ENCODE measurements around the gene ITCH.
"Not testable (repeated sequence)": the region's sequence is repeated elsewhere in the genome, so short reads cannot be mapped to it uniquely, and the experiment has no call there.

Gene ITCH

DNA sequence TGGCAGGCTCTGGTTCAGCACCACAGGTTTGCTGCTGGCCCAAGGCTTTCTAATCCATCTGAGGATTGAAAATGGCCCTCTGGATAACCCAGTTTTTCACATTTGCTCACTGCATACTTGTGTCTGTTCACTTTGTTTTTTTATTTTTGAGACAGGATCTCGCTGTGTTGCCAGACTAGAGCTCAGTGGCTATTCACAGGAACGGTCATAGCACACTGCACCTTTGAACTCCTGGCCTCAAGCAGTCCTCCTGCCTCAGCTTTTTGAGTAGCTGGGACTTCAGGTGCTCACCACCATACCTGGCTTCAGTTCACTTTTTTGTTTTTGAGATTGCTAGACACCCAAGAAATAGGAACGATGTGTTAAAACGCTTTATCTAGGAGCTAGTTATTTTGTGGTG, 57.9 kb downstream of the ITCH start:
- no peak for DNase-seq

DNA sequence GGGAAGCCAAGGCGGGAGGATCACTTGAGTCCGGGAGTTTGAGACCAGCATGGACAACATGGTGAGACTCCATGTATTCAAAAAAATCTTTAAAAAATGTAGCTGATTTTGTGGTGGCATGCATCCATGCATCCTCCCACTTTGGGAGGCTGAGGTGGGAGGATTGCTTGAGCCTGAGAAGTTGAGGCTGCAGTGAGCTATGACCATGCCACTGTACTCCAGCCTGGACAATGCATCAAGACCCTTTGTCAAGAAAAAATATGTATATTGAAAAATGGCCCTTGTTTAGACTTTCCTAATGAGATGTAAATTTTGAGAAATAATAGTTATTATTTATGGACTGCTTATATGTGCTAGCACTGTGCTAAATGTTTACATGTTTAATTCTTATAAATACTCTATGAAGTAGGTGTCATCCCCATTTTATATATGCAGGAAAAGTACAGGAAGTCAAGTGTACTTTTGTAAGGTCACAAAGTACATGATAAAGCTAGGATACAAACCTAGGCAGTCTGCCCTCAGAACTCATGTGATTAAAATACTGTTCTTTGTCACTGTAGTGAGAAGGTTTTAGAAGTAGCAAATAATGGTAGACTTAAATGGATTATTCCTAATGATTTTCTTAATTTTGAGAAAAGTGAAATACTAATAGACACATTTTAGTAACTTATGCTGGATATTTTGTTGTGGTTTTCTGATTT, 58.8 kb downstream of the ITCH start:
- no peak for DNase-seq

DNA sequence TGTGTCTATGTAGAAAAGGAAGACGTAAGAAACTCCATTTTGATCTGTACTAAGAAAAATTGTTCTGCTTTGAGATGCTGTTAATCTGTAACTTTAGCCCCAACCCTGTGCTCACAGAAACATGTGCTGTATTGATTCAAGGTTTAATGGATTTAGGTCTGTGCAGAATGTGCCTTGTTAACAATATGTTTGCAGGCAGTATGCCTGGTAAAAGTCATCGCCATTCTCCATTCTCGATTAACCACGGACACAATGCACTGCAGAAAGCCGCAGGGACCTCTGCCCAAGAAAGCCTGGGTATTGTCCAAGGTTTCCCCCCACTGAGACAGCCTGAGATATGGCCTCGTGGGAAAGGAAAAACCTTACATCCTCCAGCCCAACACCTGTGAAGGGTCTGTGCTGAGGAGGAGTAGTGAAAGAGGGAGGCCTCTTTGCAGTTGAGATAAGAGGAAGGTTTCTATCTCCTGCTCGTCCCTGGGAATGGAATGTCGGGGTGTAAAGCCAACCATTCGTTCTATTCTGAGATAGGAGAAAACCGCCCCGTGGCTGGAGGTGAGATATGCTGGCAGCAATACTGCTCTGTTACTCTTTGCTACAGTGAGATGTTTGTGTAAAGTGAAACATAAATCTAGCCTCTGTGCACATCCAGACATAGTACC, 62.1 kb downstream of the ITCH start:
- DNase-seq, result not testable (repeated sequence)

DNA sequence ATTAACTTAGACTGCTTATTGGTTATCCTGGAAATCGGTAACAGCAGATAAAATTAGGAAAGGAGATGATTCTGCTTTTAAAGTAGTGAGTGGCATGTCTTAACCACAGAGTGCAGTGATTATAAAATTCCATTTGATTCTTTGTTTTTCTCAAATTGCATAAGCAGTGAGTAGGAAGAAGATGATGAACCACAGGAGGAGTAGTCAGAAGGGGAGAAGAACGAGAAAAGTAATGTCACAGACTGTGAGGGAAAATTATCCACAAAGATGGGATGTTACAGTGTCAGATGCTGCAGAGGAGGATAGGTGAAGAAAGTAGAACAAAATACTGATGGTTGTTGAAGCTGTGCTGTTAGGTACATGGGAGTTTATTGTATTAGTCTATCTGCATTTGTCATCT, 63.0 kb downstream of the ITCH start:
- DNase-seq, result peak in 2 of 4 experiments; percentile 8 to 9

DNA sequence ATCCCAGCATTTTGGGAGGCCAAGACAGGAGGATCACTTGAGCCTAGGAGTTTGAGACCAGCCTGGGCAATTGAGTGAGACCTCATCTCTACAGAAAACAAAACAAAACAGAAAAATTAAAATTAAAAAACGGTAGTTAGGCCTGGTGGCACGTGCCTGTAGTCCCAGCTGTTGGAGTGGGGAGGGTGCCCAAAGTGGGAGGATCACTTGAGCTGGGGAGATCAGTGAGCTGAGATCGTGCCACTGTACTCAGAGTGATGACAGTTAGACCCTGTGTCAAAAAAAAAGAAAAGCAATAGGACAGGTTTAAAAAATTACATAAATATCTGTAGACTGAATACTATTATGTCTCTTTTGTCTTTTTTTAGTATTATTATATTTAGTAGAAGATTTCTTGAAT, 64.3 kb downstream of the ITCH start:
- no peak for DNase-seq

DNA sequence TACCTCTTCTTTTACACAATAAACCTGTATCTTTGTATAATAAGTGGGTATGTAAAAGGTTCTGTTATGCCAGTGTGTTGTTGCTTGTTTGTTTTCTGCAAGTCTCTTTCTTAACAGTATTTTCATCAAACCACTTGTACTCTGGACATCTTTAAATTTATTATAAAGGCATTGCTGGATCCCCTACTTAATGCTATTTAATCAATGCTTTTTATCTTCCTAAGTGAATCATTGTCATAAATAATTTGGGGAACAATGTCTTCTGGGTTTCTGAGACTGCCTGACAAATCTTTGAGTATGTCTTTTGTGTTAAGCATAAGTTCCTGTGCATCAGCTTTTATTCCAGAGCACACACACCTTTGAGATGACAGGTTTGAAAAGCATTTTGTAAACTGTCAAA, 64.7 kb downstream of the ITCH start:
- no peak for DNase-seq

DNA sequence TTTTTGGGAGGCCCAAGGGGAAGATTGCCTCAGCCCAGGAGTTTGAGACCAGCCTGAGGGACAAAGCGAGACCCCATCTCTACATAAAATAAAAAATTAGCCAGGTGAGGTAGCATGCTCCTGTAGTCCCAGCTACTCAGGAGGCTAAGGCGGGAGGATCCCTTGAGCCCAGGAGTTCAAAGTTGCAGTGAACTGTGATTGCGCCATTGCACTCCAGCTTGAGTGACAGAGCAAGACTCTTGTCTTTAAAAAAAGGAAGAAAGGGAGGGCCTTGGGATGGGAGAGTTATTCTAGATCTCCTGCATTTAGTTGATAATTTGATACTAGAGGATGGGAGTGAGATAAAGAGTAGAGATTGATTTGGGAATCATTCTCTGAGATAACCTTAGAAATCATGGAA, 68.1 kb downstream of the ITCH start:
- DNase-seq, result peak in 3 of 4 experiments; percentile 26 to 35 (median 30)

DNA sequence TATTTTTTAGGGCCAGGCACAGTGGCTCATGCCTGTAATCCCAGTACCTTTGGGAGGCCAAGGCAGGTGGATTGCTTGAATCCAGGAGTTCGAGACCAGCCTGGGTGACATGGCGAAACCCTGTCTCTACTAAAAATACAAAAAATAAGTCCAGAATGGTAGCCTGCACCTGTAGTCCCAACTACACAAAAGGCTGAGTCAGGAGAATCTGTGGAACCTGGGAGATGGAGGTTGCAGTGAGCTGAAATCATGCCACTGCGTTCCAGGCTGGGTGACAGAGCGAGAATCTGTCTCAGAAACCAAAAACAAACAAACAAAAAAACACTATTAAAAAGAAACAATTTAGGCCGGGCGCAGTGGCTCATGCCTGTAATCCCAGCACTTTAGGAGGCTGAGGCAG, 69.6 kb downstream of the ITCH start:
- DNase-seq, result not testable (repeated sequence)

DNA sequence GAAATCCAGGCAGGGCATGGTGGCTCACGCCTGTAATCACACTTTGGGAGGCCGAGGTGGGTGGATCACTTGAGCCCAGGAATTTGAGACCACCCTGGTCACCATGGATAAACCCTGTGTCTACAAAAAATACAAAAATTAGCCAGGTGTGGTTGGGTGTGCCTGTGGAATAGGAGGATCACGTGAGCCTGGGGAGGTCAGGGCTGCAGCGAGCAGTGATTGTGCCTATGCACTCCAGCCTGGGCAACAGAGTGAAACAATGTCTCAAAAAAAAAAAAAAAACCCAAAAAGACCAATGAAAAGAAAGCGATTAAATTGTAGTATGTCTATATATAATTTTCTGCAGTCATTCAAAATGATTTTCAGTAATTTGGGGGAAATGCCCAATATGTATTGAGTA, 70.3 kb downstream of the ITCH start:
- DNase-seq, result no peak

DNA sequence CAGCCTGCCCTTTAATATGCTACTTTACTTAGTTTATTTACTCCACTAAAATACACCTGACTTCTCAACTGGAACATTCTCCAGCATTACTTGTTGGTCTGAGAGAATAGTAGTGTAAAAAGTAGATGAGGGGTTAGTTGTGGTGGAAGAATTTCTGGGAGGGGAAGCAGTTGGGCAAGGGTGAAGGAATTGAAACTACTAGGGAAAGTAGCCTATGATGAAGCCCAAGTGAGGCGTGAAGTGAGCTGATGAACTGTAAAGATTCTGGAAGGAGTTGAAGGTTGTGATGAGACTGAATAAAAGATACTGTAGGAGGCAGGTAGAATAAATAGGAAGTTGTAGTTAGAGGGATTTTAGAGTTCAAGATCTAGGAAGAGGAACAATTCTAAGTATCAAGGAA, 72.5 kb downstream of the ITCH start:
- DNase-seq, result peak in 2 of 4 experiments; percentile 5 to 30

DNA sequence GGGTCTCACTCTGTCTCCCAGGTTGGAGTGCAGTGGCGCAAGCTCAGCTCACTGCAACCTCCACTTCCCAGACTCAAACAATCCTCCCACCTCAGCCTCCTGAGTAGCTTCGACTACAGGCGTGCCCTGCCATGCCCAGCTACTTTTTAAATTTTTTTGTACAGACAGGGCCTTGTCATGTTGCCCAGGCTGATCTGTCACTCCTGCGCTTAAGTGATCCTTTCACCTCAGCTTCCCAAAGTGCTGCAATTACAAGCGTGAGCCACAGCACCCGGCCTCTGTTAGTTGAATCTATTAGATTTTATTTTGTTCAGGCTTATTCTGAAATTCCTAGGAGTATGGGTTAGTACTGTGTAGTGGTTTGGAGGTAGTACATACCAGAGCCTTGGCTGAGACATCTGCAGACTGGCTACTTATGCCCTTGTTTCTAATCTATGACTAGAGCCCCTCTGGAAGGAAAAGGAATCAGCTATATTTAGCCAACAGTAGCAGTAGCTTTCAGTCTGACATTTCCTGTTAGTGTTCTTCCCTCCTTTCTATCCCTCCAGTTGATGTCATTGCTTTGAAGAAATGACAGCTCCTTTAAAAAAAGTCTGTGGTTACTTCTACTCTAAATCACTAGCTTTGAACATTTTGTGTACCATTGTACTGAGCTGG, 74.4 kb downstream of the ITCH start:
- DNase-seq, result no peak

DNA sequence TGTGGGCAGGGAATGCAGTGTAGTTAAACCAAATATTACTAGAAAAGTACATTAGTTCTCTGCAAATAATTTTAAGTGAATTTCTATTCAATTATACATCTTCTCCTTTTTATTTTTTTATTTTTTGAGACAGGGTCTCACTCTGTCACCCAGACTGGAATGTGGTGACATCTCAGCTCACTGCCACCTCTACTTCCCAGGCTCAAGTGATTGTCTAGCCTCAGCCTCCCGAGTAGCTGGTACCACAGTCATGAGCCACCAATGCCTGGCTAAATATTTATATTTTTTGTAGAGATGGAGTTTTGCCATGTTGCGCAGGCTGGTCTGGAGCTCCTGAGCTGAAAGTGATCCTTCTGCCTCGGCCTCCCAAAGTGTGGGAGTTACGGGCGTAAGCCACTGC, 76.1 kb downstream of the ITCH start:
- no peak for DNase-seq

DNA sequence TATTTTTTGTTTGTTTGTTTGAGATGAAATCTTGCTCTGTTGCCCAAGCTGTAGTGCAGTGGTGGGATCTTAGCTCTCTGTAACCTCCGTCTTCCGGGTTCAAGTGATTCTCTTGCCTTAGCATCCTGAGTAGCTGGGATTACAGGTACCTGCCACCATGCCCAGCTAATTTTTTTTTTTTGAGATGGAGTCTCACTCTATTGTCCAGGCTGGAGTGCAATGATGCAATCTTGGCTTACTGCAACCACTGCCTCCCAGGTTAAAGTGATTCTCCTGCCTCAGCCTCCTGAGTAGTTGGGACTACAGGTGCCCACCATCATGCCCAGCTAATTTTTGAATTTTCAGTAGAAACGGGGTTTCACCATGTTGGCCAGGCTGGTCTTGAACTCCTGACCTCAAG, 78.3 kb downstream of the ITCH start:
- DNase-seq, result not testable (repeated sequence)

DNA sequence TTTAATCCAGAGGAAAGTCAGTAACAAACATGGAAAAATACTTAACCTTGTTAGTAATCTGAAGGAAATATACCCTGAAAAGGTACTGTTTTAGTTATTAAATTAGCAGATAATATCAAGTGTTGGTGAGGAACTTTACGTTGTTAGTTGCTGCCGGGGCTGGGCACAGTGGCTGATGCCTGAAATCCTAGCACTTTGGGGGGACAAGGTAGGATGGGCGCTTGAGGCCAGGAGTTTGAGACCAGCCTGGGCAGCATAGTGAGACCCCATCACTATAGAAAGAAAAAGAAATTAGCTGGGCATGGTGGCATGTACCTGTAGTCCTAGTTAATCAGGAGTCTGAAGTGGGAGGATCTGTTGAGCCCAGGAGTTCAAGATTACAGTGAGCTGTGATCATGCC, 80.5 kb downstream of the ITCH start:
- no peak for DNase-seq

DNA sequence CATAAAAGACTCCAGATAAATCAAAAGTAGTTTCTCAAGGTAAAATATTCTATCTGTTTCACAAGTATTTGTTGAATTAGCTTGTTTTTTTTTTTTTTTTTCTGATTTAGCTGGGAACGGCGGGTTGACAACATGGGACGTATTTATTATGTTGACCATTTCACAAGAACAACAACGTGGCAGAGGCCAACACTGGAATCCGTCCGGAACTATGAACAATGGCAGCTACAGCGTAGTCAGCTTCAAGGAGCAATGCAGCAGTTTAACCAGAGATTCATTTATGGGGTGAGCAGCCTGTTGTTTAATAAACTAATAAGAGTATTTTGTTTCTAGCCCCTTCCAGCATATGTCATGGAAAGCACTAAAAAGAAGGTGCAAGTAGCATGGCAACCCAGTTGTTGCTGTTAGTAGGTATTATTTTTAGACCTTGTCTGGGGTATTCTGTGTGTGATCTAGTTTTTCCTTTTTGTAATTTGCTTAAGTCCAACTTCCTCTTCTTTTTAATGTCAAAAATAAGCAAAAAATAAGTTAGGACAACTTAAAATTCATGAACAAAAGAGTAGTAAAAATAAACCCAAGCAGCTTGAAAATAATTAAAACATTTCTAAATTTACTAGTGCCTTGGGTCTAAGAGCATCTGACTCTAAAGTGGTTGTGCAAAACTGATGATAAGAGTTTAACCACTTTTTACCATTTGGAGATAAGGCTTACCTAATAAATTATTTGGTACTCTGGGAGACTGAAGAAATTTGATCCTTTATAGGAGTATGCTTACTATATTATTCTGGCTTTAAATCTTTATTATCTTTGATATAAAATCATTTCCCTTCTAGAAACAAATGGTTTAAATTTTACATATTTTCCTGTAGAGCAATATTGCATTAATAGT, 82.3 kb downstream of the ITCH start:
- DNase-seq, result peak in 1 of 4 experiments; percentile 14

DNA sequence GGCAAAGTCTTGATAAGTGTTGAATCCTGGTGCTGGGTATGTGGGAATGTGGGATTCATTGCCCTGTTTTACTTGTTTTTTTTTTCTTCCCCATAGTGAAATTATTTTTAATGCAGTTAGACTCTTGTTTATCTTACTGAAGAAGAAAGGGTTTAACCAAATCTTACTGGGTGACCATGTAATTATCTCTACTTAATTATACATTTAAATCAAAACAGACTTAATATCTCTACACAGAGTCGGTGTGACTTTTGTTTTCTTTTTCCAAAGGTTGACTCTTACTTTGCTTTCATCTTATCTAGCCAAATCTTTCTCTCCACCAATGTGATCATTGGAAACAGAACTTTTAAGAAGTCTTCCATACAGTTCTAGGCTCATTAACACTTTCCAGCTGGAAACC, 85.4 kb downstream of the ITCH start:
- no peak for DNase-seq

DNA sequence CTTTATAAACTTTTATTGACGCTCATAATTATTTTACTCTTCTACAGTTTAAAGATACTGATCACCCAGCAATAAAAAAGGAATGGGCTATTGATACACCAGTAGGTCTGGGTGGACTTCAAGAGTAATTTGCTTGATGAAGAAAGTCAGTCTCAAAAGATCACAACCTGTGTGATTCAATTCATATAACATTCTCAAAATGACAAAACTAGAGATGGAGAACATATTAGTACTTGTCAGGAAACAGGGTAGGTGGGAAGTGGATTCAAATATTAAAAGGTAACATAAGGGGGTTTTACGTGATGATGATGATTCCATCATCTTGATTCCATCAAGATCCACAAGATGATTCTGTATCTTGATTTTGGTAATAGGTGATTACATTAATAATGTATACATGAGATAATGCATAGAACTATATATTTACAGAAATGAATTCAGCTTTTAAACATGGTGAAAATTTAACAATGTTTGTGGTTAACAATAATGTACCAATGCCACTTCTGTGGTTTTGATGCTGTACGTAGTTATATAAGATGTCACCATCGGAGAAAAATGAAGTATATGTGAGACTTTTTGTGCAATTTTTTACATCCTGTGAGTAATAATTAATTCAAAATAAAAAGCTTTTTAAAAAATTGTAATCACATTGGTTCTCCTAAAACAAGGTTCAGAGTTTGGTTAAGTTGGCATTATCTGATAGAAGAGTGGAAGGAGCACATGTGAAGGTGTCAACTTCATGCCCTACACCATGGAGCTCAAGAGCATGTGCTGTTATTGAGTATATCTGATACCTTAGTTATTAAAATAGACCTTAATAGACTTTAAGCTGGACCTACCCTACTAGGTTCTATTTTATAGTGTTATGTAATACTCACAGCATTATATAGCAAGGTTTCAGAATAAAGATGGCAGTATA, 86.9 kb downstream of the ITCH start:
- DNase-seq, result no peak

DNA sequence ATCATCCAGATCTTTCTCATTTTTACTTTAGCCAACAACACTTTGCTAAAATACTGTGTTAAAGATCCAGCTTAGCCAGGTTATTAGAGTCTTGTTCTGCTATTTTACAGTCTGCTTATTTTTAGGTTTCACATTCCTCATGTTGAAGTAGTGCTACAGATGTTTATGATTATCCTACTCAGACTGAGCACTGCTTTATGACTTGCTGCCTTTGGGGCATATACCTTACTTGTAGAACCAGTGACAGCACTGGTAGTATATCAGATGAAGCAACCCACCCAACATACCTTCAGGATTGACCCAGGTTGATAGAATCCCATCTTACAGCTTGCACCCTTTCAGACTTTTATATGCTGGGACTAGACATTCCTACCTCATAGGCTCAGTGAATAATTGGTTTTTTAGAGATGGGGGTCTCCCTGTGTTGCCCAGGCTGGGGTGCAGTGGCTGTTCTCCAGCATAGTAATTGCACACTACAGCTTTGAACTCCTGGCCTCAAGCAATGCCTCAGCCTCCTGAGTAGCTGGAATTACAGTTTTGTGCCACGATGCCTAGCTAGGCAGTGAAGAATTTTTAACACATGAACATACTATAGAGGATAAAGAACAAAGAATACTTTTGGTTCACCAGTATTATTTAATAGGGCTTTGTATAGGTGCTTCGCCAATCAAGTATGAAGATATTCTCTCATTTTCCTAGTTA, 89.4 kb downstream of the ITCH start:
- no peak for DNase-seq

DNA sequence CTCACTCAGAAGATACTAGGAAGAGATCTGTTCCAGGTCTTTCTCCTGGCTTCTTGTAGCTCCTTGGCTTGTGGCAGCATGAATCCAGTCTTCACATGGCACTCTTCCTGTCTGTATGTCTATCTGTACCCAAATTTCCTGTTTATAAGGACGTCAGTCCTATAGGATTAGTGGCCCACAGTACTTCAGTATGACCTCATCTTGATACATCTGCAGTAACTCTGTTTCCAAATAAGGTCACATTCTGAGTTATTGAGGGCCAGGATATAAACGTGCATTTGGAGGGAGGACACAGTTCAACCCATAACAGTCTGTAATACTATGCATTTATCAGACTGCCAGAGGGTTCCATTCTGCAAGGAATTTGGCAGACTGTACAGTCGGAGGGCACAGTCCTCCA, 95.6 kb downstream of the ITCH start:
- DNase-seq, result no peak

DNA sequence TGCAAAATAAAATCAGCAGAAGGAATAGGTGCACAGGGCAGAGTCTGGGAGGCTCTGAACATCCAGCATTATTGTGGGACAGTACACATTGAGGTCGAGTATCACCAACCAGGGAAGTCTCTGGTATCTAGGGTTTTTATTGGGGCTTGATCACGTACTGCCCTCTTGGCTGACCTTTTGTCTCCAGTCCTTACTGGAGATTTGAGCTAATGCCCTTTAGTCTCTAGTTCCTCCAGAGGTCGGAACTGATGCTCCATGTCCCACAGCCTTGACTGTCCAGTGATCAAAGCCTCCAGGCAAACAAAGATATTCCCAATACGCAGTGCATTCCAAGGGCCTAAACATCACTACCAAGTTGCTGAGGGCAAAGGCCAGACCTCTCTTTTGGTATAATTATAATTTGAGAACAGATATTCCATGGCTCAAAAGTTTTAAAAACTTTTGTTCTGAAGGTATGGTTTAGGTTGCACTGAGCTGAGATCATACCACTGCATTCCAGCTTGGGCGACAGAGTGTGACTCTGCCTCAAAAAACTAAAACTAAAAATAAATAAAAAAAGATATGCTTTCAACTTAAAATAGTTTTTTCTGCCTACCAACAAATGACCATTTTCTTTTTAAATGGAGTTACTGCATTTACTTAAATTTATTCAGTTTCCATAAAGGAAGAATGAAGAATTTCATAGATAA, 96.3 kb downstream of the ITCH start:
- no peak for DNase-seq

DNA sequence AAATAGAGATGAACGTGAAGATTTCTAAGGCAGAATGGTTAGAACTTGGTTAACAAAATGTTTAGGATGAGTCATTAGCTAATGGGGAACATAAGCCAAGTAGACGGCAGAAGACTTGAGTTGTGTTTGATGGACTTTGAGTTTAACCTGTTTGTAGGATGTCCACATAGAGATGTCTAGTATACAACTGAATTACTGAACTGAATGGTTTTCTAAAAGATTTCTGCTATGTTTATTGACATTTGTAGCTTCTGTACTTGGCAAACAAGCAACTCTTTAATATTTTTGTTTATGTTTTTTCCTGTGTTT, 98.7 kb downstream of the ITCH start:
- DNase-seq, result peak in 1 of 4 experiments; percentile 12
